ENCODE data around the gene ABCC9.
A peak's percentile ranks its signal among the peaks of the same experiment; 100 is the strongest.
"Not testable (repeated sequence)": the region's sequence is repeated elsewhere in the genome, so short reads cannot be mapped to it uniquely, and the experiment has no call there.

Gene ABCC9

DNA sequence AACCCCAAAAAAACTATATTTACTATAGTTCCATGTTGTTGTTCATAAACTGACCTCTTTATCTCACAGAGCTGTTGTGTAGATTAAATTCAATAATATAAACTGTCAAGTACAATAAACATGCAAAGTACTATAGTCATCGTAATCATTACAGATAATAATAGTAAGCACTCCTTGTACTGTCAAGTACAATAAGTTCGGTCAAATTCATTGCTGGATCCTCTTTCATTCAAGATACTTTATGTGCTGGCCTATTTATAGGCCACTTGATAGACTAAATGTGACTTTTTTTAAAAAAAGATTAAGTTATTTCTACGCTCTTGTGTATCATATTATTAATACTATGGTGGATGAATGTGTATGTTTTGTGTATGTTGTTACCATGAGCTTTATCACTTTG, 127.5 kb downstream of the ABCC9 start:
- no peak for DNase-seq

DNA sequence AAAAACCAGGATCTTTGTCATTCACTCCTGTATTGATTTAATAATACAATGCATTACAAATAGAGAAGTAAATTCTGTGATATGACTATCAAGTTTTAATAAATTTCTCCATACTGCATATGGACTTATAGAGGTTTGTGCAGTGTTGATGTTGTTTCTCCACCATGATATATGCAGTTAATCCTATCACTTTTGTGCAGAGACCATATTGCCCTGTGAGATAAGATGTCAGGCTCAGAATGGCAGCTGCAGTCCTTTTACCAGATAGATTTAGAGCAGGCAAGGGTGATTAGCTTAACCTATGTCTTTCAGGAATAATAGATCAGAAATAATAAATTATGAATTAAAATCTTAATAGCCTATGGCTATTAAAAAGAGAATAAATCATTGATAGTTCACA, 128.1 kb downstream of the ABCC9 start:
- DNase-seq = no peak

DNA sequence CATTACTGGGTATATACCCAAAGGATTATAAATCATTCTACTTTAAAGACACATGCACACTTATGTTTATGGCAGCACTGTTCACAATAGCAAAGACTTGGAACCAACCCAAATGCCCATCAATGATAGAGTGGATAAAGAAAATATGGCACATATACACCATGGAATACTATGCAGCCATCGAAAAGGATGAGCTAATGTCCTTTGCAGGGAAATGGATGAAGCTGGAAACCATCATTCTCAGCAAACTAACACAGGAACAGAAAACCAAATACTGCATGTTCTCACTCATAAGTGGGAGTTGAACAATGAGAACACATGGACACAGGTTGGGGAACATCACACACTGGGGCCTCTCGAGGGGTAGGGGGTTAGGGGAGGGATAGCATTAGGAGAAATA, 128.9 kb downstream of the ABCC9 start:
- not testable (repeated sequence) for DNase-seq

DNA sequence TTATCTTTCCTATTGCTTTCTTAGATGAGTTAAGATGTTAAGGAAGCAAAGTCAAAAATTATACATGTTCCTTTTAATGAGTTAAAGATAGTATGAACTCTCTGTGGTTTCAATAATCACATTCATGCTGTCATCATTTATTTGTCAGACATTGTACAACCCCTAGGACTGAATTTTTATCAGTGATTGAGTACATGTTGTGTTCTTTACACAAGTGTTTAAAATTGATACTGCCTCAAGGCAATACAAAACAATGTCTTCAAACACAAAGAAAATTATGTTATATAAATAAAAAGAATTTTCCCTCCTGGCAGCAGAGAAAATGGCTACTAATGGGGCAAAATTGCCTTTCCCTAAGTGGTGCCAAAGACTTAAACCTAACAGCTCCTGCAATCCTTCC, 132.1 kb downstream of the ABCC9 start:
- DNase-seq = no peak

DNA sequence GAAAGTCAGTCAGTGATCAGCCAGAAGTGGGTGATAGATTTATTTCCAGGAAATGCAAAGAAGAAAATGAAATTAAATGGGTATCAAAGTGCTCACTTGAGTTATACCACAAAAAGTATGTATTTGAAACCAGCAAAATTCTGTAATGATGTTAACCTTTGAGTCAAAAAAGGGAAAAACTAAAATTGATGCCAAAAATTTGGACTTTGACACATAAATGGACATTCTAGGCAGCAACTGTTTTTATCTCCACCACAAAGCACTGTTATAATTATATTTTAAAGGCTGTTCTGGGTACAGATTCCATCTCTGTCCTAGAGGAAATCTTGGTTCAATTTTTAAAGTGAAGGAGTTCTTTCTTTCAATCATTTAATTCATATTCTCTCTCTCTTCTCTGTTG, 135.0 kb downstream of the ABCC9 start:
- no peak for DNase-seq

- DNase-seq = no peak
Measured at GRCh38 chr12:21801522-21802288, 139.5 kb downstream of the ABCC9 start.

DNA sequence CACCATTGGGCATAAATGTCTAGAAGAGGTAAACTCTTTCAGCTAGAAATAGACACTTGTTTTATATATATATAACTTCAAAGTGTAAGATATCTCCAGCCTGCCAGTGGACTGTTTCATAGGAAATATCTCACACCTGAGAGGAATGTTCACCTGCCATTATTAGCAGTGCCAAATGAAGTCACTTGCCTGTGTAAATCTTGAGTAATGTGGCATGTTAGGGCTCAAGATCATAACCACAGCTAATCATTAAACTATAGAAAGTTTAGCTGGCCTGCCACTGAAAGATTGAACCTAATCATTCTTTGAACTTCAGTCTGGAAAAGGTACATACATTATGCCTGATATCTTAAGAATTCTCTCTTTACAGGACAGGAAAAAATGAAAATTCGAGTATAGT, 141.2 kb downstream of the ABCC9 start:
- DNase-seq = no peak

DNA sequence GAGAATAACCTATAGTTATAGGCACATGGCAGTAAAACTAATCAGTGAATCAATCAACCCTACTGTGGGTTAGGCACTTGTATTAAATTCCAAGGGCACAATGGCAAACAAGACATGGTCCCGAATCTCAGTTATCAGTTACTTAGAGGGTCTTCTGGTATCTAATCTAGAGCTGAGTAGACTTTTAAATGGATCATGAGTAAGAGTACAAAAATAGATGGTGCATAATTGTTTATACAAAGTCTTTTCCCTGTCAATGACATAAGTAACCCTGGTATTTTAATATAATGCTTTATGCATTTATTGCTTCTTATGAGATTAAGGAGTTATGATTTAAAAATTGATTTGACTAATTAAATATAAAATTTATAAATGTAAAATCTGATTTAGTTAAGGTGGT, 143.7 kb downstream of the ABCC9 start:
- DNase-seq = no peak

GRCh38 chr12:21795648-21796328, 145.4 kb downstream of the ABCC9 start:
- no peak for DNase-seq

GRCh38 chr12:21794807-21795595, 146.2 kb downstream of the ABCC9 start:
- DNase-seq = not testable (repeated sequence)

- DNase-seq = not testable (repeated sequence)
Measured at GRCh38 chr12:21789687-21790086, 151.5 kb downstream of the ABCC9 start.

GRCh38 chr12:21788089-21788983, 152.9 kb downstream of the ABCC9 start:
- no peak for DNase-seq

GRCh38 chr12:21786041-21786531, 155.1 kb downstream of the ABCC9 start:
- DNase-seq = no peak

DNA sequence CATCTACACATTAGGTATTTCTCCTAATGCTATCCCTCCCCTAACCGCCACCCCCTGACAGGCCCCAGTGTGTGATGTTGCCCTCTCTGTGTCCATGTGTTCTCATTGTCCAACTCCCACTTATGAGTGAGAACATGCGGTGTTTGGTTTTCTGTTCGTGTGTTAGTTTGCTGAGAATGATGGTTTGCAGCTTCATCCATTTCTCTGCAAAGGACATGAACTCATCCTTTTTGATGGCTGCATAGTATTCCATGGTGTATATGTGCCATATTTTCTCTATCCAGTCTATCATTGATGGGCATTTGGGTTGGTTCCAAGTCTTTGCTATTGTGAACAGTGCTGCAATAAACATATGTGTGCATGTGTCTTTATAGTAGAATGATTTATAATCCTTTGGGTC, 158.5 kb downstream of the ABCC9 start:
- not testable (repeated sequence) for DNase-seq

DNA sequence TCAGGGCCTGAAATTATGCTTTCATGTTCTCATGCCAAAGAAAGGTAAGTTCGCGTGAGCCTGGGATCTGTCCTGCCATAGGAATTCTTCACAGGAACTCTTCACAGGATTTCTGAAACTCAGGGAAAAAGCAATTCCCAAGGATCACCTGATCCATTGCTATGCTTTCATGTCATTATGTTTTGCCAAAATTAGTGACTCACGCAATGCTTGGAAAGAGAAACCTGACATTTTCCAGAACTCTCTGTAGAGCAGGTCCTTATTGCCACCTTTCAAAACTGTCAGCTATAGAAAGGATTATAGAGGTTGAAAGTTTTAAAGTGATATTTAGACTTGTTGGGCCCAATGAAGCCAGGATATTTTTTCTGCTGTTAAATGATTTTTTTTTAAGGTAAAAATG, 160.4 kb downstream of the ABCC9 start:
- no peak for DNase-seq

DNA sequence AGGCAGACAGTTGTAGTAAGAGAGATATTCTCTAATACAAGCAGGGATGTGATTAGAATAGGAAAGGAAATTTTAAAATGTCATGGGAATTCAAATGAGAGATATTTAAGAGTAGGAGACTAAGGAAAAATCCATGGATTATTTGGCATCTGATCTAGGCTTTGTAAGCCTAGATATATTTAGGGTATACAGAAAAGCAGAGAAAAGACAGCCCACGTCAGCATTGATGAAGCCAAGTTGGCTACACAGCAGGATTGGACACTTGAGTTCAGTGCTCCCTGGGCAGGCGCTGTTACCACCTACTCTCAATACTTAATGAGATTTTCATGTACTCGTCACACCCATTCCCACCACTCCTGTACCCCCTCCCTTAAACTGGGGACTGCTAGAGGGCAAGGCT, 165.1 kb downstream of the ABCC9 start:
- DNase-seq = no peak

GRCh38 chr12:21775133-21775820, 165.9 kb downstream of the ABCC9 start:
- DNase-seq = no peak

DNA sequence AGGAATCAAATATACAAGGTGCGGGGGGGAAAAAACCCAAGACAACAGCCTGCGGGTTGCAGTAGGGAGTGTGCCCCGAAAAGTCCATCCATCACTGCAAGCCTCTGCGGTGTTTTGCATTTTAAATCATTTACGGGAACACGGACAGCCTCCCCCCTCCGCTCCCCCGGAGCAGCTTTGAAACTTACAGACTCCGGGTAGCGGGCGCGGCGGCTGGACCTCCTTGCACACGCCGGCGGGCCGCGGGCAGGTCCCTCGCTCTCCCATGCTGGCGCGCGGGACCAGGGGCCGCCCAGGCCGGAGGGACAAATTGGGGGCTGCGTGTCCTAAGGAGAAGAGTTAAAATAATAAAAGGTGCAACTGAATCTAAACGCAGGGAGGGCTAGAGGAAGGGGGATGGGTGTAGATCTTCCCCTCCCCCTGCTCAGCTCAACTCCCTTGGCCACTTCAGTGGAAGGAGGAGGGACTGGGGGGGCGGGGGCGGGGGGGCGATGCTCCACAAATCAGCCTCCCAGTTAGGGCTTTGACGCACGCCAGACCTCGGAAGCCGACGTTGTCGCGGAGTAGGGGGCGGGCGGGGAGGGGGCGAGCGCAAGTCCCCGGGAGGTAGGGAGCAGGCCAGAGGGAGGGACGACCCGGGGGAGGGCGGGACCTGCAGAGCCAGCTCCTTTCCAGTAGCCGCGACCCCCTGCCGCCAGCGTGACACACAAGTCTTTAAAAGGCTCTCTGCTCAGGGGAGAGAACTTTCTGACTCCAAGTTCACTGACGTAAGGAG, 166.7 kb downstream of the ABCC9 start, which contains the start of gene KCNJ8:
Gene KCNJ8 (minus strand): TSS at position 349 of the 775 bp plus-strand sequence. CDS start 1,090 bp downstream, outside the sequence.
- no peak for DNase-seq

- DNase-seq = no peak
Measured at GRCh38 chr12:21773806-21774205, 167.4 kb downstream of the ABCC9 start.

- peak; percentile 8 for DNase-seq
Measured at GRCh38 chr12:21773263-21773741, 167.9 kb downstream of the ABCC9 start.

GRCh38 chr12:21771311-21771710, 169.9 kb downstream of the ABCC9 start:
- no peak for DNase-seq
